Measurements from ENCODE around the gene TTLL13. TPM values are rescaled to one million over a fixed set of nuclear protein-coding genes. Genes with fewer than 3 reads are reported as not detected.
"Not testable (repeated sequence)": the region's sequence is repeated elsewhere in the genome, so short reads cannot be mapped to it uniquely, and the experiment has no call there.

The TTLL13 gene
- total RNA-seq, 2 donors from 2014 or later = 0.15 to 0.46 TPM

DNA sequence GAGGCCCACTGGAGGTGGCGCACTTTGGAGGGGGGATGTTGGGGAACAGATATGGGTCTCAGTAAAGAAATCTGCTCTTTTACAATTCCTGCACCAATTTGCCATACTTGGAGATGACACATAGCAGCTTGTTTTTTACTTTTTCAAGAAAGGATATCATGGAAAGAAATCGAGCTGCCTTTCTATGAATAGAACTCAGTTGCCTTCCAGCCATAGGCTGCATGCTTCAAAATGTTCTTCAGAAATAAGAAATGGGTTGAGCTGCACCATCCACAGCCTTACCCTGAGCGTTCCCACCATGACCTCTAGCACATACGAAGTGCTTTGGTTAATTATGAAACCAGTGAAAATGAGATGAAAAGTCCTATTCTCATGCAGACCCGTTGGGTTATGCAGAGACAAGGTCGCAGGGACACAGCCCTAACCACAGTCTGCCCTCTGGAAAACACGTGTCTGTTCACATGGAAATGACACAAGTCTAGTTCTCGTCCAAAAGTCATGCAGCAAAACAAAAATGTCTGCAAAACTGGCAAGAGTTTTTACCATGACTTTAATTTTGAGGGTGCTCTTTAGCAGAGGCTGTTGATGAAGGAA lies 52.4 kb downstream of the TTLL13 start:
- Histone ChIP-seq H3K27ac (ENCODE audit: low read depth, low read length) (no peak overlapping the region), H3K4me3 (ENCODE audit: low read length) (no peak overlapping the region), H3K27me3 (ENCODE audit: control insufficient read depth, insufficient read depth, low read length, poor library complexity, severe bottlenecking) (no peaks in the 10 kb centered on the region), H3K9me3 (ENCODE audit: control insufficient read depth, low read length) (no peaks in the 10 kb centered on the region), H3K4me1 (ENCODE audit: control insufficient read depth, insufficient read depth, low read length) (no peaks in the 10 kb centered on the region), H3K9ac (ENCODE audit: extremely low read depth, low read length, poor library complexity, severe bottlenecking) (no peak overlapping the region), H3K36me3 (ENCODE audit: control insufficient read depth, insufficient read depth, low read length) (no peaks in the 10 kb centered on the region)
- Mint-ChIP-seq H3K36me3 (ENCODE audit: low read depth) (no peaks in the 10 kb centered on the region), H3K27me3 (ENCODE audit: insufficient read depth) (no peaks in the 10 kb centered on the region), H3K27ac (no peak overlapping the region), H3K4me1 (no peaks in the 10 kb centered on the region), H3K4me3 (no peak overlapping the region), H3K9me3 (no peaks in the 10 kb centered on the region)
- TF ChIP-seq CTCF (conservative IDR thresholded peaks at IDR 0.05) = no peak
- no peak for DNase-seq
- WGBS, 2 experiments (ENCODE audit: insufficient coverage in 1 of 2, insufficient read length in 1 of 2) = 84 to 88% methylated on average over 7 to 8 of the region's 8 CpGs

DNA sequence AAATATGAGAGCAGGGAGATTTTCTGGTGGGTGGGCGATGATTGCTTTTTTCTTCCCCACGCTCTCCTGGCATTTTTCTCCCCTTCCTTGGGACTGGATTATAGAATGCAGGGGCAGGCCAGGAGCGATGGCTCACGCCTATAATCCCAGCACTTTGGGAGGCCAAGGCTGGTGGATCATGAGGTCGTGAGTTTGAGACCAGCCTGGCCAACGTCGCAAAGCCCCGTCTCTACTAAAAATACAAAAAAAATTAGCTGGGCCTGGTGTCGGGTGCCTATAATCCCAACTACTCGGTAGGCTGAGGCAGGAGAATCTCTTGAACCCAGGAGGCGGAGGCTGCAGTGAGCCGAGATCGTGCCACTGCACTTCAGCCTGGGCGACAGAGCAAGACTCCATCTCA lies 56.0 kb downstream of the TTLL13 start:
- 95 to 97% methylated on average over 7 to 14 of the region's 14 CpGs for WGBS, 2 experiments (ENCODE audit: insufficient coverage in 1 of 2, insufficient read length in 1 of 2)
- H3K9me3 Mint-ChIP-seq; H3K4me1 ChIP-seq (ENCODE audit: control insufficient read depth, insufficient read depth, low read length); H3K4me1 Mint-ChIP-seq; H3K9ac ChIP-seq (ENCODE audit: extremely low read depth, low read length, poor library complexity, severe bottlenecking); H3K27me3 ChIP-seq (ENCODE audit: control insufficient read depth, insufficient read depth, low read length, poor library complexity, severe bottlenecking); H3K36me3 ChIP-seq (ENCODE audit: control insufficient read depth, insufficient read depth, low read length); DNase-seq; H3K4me3 Mint-ChIP-seq; H3K27me3 Mint-ChIP-seq (ENCODE audit: insufficient read depth); H3K27ac Mint-ChIP-seq; H3K36me3 Mint-ChIP-seq (ENCODE audit: low read depth); H3K27ac ChIP-seq (ENCODE audit: low read depth, low read length); H3K9me3 ChIP-seq (ENCODE audit: control insufficient read depth, low read length); H3K4me3 ChIP-seq (ENCODE audit: low read length): not testable (repeated sequence)

GRCh38 chr15:90305932-90306331 lies 56.6 kb downstream of the TTLL13 start:
- H3K36me3 Mint-ChIP-seq (ENCODE audit: low read depth) = no peaks in the 10 kb centered on the region

More at GRCh38 chr15:90305932-90306331, 56.6 kb downstream of the TTLL13 start:
- TF ChIP-seq CTCF (conservative IDR thresholded peaks at IDR 0.05) = no peak
- no peak for DNase-seq
- Mint-ChIP-seq H3K4me3 (no peak overlapping the region), H3K27me3 (ENCODE audit: insufficient read depth) (no peaks in the 10 kb centered on the region), H3K4me1 (no peaks in the 10 kb centered on the region), H3K27ac (no peak overlapping the region), H3K9me3 (no peaks in the 10 kb centered on the region)
- WGBS, 2 experiments (ENCODE audit: insufficient coverage in 1 of 2, insufficient read length in 1 of 2) = 94 to 100% methylated on average over 1 to 3 of the region's 3 CpGs
- H3K4me3 ChIP-seq (ENCODE audit: low read length) = no peak overlapping the region
- no peak overlapping the region for H3K27ac ChIP-seq (ENCODE audit: low read depth, low read length)
- H3K36me3 ChIP-seq (ENCODE audit: control insufficient read depth, insufficient read depth, low read length) = no peaks in the 10 kb centered on the region
- H3K9ac ChIP-seq (ENCODE audit: extremely low read depth, low read length, poor library complexity, severe bottlenecking) = no peak overlapping the region
- H3K9me3 ChIP-seq (ENCODE audit: control insufficient read depth, low read length) = no peaks in the 10 kb centered on the region
- no peaks in the 10 kb centered on the region for H3K4me1 ChIP-seq (ENCODE audit: control insufficient read depth, insufficient read depth, low read length)
- H3K27me3 ChIP-seq (ENCODE audit: control insufficient read depth, insufficient read depth, low read length, poor library complexity, severe bottlenecking) = no peaks in the 10 kb centered on the region

All from endodermal cell (in vitro differentiated cells).